Upper lobe of right lung (tissue), 1 donor: ENCODE data around the gene MEIOSIN. TPM values are rescaled to one million over a fixed set of nuclear protein-coding genes. Genes with fewer than 3 reads are reported as not detected.

ENCODE experiments used
- ATAC-seq: fragments of 200-7000 bp; cut with Tn5 transposase; one replicate; pipeline ENCODE4 v1.9.1; 2020; ENCODE audit warnings: mild to moderate bottlenecking, moderate library complexity
- DNase-seq: peaks from one replicate; pipeline ENCODE4 v3.0.0-alpha.2; 2020
- H3K27ac ChIP-seq: fragments of 200-600 bp; one replicate; pipeline ENCODE4 v1.8.0; 2022
- H3K27me3 ChIP-seq: fragments of 200-600 bp; one replicate; pipeline ENCODE4 v1.8.0; 2022; ENCODE audit warnings: mild to moderate bottlenecking
- H3K36me3 ChIP-seq: fragments of 200-600 bp; one replicate; pipeline ENCODE4 v1.8.0; 2022
- H3K4me1 ChIP-seq: fragments of 200-600 bp; one replicate; pipeline ENCODE4 v1.8.0; 2022
- H3K4me3 ChIP-seq: fragments of 200-600 bp; one replicate; pipeline ENCODE4 v1.8.0; 2022; ENCODE audit warnings: mild to moderate bottlenecking
- H3K9me3 ChIP-seq: fragments of 200-600 bp; one replicate; pipeline ENCODE4 v1.8.0; 2022
- intact Hi-C: fragments of 100-400 bp; cut with DNase I; formaldehyde crosslinking; loops from one replicate; pipeline ENCODE4 v1.11.0; 2022
- total RNA-seq: library from RNA; stranded (reverse); fragmentation: NEBNext Ultra II Directional; extraction: Animal tissue kit (Norgen Biotek cat#: 25700); gene quantifications from one replicate; pipeline ENCODE4 v1.2.1, GENCODE V29; 2021
- TF ChIP-seq, protein P1 (sequence below): fragments of 200-600 bp; IDR thresholded peaks from one replicate; pipeline ENCODE4 v1.8.0; 2022; ENCODE audit warnings: antibody characterized with exemption
- donor health status: DM: no; HTN: yes; CAD: no; lungs with severe emphysema.

The MEIOSIN gene
- total RNA-seq, 1 donor from 2014 or later: not detected

DNA sequence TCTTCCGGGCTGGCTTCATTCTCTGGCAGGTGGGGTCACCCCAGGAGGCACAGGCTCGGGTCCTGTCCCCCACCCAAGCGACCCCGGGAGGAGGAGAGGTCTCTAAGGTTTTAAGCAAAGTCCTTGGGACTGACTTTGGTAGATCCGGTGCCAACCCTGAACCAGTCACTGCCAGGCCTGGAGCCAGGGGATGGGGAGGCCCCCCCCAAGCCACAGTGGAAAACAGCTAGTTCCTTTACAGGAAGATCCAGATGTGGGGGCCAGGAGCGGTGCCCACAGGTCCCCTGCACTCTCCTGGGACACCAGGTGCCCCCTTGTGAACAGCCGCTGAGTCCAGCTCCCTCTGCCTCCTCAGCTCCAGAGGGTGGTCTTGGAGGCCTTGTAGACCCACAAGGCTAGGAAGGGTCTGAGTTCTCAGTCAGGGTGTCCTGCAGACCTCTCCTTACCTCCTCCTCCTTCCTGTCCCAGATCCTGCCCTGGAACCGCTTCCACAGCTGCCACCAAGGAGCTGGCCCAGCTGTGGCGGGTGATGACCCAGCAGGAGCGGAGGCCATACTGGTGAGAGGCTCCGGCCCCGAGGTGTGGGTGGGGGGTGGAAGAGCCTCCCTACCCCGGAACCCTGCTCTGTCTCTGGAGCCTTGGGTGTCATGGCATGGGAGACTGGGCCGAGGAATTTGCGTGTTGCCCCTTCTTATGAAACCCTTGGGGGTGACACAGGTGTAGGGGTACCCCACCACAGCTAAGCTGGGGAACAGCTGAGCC, 29.8 kb downstream of the MEIOSIN start:
- TF ChIP-seq, protein P1, sequence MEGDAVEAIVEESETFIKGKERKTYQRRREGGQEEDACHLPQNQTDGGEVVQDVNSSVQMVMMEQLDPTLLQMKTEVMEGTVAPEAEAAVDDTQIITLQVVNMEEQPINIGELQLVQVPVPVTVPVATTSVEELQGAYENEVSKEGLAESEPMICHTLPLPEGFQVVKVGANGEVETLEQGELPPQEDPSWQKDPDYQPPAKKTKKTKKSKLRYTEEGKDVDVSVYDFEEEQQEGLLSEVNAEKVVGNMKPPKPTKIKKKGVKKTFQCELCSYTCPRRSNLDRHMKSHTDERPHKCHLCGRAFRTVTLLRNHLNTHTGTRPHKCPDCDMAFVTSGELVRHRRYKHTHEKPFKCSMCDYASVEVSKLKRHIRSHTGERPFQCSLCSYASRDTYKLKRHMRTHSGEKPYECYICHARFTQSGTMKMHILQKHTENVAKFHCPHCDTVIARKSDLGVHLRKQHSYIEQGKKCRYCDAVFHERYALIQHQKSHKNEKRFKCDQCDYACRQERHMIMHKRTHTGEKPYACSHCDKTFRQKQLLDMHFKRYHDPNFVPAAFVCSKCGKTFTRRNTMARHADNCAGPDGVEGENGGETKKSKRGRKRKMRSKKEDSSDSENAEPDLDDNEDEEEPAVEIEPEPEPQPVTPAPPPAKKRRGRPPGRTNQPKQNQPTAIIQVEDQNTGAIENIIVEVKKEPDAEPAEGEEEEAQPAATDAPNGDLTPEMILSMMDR: no peak
- Histone ChIP-seq H3K27ac (no peak overlapping the region), H3K4me3 (no peak overlapping the region), H3K27me3 (no peaks in the 10 kb centered on the region), H3K9me3 (no peaks in the 10 kb centered on the region), H3K36me3 (no peaks in the 10 kb centered on the region), H3K4me1 (peaks cover 23% of the 10 kb centered on the region)
- intact Hi-C loops: no loop called here
- DNase-seq (no peak), ATAC-seq (no peak)

DNA sequence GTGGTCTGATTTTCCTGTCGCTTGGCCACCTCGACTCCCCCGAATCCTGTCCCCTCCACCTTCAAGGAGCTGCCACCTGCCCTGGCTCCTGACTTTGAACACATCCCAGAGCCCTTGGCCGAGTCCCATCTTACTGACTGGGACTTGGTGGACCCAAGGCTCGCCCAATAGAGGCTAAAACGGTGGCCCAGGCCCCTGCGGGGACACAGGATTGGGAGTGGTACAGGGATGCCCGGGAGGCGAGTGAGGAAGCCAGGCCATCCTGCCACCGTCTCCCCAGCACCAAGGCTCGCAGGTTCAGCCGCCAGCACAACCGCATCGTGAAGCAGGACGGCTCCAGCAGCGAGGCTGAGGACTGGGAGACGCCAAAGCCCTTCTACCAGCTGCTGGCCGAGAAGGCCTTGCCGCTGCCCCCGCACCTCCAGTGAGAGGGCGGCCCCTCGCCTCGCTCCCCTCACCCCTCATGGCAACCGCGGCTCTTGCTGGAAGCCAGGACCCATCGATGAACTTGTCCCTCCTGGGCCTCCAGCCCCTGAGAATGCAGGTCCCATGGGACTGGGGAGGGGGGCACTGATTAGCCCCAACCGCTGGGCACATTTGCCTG, 30.6 kb downstream of the MEIOSIN start:
- no peaks in the 10 kb centered on the region for H3K9me3 ChIP-seq
- intact Hi-C loops: no loop called here
- H3K36me3 ChIP-seq: no peaks in the 10 kb centered on the region
- no peak overlapping the region for H3K27ac ChIP-seq
- H3K4me3 ChIP-seq: no peak overlapping the region
- no peak for DNase-seq
- TF ChIP-seq, protein P1: no peak
- H3K27me3 ChIP-seq: no peaks in the 10 kb centered on the region
- H3K4me1 ChIP-seq: peaks cover 24% of the 10 kb centered on the region
- ATAC-seq: no peak

DNA sequence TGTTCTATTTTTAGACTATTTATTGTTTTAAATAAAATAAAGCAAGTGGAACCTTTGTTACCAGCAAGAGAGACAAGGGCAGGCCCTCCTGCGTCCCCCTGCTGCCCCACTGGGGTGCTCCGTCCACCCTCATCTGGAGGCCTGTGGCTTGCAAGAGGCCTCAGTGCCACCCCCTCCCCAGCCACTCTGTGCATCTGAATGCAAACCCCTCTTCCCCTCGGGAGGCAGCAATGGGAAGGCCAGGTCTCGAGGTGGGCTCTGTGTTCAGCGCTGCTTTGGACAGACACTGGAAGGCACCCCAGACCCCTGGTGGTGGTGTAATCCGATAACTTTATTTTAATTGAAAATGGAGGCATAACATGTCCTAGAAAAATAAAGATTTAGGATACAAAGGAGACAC, 31.2 kb downstream of the MEIOSIN start:
- ATAC-seq (no peak), DNase-seq (no peak)
- Histone ChIP-seq H3K4me3 (no peak overlapping the region), H3K36me3 (no peaks in the 10 kb centered on the region), H3K27ac (no peak overlapping the region), H3K4me1 (peaks cover 24% of the 10 kb centered on the region), H3K9me3 (no peaks in the 10 kb centered on the region), H3K27me3 (no peaks in the 10 kb centered on the region)
- intact Hi-C loops: no loop called here
- TF ChIP-seq, protein P1: no peak

DNA sequence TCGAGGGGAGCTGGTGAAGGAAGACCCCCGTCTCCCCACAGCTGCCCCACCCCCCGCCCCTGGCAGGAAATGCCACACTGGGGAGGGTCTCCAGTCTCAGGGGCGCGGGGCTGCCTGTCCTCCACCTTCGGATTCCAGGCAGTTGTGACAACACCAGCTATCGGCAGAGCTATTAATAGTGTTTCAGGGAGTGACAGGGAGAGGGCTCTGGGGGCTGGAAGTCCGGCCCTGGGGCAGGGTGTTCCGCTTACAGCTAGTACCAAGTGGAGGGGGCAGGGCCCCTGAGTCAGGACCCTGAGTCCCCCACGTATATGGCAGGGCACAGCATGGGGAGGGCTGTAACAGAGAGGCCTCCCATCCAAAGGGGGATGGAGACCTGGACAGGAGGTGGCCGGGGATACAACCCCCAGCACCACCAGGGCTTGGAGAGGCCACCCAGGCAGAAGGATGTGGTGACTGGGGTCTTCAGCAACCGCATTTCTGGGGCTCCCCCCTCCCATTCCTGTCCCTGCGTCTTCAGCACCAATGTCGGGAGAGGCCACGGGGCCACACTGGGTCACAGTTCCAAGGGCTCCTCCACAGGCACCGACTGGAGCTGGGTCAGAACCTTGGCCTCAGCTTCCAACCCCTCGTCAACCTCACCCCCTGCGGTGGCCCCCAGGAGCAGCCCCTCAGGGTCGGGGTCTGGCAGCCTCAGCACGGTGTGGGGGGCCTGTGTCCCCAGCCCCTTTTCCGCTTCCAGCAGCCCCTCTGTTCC, 31.9 kb downstream of the MEIOSIN start:
- intact Hi-C loops: no loop called here
- ATAC-seq (no peak), DNase-seq (no peak)
- Histone ChIP-seq H3K36me3 (no peaks in the 10 kb centered on the region), H3K4me1 (peaks cover 24% of the 10 kb centered on the region), H3K9me3 (no peaks in the 10 kb centered on the region), H3K27ac (no peak overlapping the region), H3K27me3 (no peaks in the 10 kb centered on the region), H3K4me3 (no peak overlapping the region)
- TF ChIP-seq, protein P1: no peak

DNA sequence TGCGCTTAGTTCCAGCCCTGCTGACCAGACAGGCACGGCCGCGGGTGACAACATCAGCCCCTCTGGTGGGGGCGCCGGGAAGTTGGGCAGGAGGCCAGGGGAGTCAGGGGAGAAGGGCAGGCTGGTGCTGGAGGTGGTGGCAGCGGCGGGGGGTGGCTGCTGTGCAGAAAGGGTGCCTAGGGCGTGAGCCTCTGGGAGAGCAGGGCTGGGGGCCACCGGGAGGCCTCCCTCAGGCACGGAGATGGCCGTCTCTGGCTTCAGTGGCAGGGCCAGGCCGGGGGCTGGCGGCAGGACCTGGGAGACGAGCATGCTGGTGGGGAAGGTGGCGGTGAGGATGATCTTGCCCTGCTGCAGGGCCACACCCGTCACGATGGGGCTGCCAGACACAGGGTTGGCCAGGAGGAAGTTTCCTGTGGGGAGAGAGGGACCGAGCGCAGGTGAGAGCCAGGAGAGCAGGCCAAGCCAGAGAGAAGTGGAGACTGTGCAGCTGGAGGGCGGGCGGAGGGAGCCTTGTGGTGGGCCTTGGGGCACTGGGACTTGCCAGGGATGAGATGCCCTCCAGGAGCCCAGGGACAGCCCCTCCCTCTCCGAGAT, 32.6 kb downstream of the MEIOSIN start:
- TF ChIP-seq, protein P1: no peak
- ATAC-seq (no peak), DNase-seq (no peak)
- H3K4me3 ChIP-seq: no peak overlapping the region
- H3K9me3 ChIP-seq: no peaks in the 10 kb centered on the region
- H3K4me1 ChIP-seq: peaks cover 25% of the 10 kb centered on the region
- intact Hi-C loops: no loop called here
- H3K27me3 ChIP-seq: no peaks in the 10 kb centered on the region
- H3K36me3 ChIP-seq: no peaks in the 10 kb centered on the region
- no peak overlapping the region for H3K27ac ChIP-seq
